Measurements from ENCODE around the gene PSAPL1.

The PSAPL1 gene

GRCh38 chr4:7390906-7391636 lies 43.7 kb downstream of the PSAPL1 start:
- DNase-seq (ENCODE audit: low spot score in 2 of 2): no peak
- peaks cover 5% of the 10 kb centered on the region for H3K4me1 Mint-ChIP-seq
- no peak overlapping the region for H3K27ac Mint-ChIP-seq
- H3K9me3 Mint-ChIP-seq: no peaks in the 10 kb centered on the region
- no peak for ATAC-seq
- no peaks in the 10 kb centered on the region for H3K36me3 Mint-ChIP-seq
- no peak overlapping the region for H3K4me3 Mint-ChIP-seq

DNA sequence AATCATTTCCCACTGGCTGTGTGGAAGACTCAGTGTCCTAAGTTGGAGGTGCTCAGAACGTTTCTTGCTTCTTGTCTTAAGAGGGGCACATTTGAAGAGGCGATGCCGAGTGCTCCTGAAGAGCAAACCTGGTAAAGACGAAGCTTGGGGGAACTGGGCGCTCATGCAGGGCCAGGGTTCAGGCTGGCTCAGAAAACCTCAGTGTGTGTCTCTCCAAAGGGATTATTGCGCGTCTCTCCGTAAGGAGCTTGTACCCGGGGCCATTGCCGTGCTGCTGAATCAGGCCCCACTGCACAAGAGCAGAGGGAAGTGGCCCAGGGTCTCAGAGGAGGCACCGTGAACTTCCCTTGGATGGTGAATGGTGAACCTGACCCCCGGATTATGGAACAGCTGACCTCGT lies 44.4 kb downstream of the PSAPL1 start:
- no peak for ATAC-seq
- Mint-ChIP-seq H3K4me1 (peaks cover 5% of the 10 kb centered on the region), H3K36me3 (no peaks in the 10 kb centered on the region)

GRCh38 chr4:7389719-7390118 lies 45.0 kb downstream of the PSAPL1 start:
- H3K4me1 Mint-ChIP-seq: peaks cover 5% of the 10 kb centered on the region
- no peaks in the 10 kb centered on the region for H3K9me3 Mint-ChIP-seq
- ATAC-seq: no peak
- H3K27ac Mint-ChIP-seq: peak overlapping the region; percentile 73
- H3K4me3 Mint-ChIP-seq: no peak overlapping the region
- no peaks in the 10 kb centered on the region for H3K36me3 Mint-ChIP-seq
- DNase-seq (ENCODE audit: low spot score in 2 of 2): no peak

More for the DNA sequence above, 44.4 kb downstream of the PSAPL1 start:
- no peak overlapping the region for H3K4me3 Mint-ChIP-seq
- no peak for DNase-seq (ENCODE audit: low spot score in 2 of 2)
- no peak overlapping the region for H3K27ac Mint-ChIP-seq
- no peaks in the 10 kb centered on the region for H3K9me3 Mint-ChIP-seq

DNA sequence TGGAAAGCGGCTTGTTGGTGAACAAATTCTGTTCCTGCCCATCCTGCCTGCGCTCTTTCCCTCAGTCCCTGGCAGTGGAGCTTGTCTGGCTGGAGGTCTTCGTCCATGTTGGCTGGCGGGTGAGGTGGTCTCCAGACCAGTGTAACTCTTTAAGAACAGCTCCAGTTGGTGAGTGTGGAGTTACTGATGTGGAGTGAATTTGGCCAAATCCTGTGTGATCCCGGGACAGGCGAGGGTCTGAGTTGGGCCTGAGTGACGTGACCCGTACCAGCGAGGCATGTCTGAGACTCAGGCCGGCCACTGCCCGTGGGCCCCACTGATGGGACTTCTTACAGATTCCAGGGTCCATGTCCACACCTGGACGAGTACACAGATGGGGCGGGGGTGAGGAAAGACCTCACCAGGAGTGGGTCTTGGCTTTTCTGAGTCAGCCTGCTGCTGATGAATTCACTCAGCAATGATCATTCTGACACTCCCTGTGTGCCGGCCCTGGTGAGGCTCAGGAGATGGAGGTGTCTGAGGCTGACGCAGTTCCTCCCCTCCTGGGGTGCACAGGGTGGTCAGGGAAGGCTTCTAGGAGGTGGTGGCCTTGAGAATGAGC lies 45.5 kb downstream of the PSAPL1 start:
- no peaks in the 10 kb centered on the region for H3K36me3 Mint-ChIP-seq
- H3K27ac Mint-ChIP-seq: peak overlapping the region; percentile 73
- no peaks in the 10 kb centered on the region for H3K9me3 Mint-ChIP-seq
- H3K4me1 Mint-ChIP-seq: peaks cover 5% of the 10 kb centered on the region
- no peak overlapping the region for H3K4me3 Mint-ChIP-seq
- ATAC-seq: no peak
- DNase-seq (ENCODE audit: low spot score in 2 of 2): no peak

- Mint-ChIP-seq H3K4me1 (peaks cover 5% of the 10 kb centered on the region), H3K36me3 (no peaks in the 10 kb centered on the region), H3K27ac (no peak overlapping the region), H3K4me3 (no peak overlapping the region), H3K9me3 (no peaks in the 10 kb centered on the region)
- no peak for DNase-seq (ENCODE audit: low spot score in 2 of 2)
- no peak for ATAC-seq
Observed at GRCh38 chr4:7388627-7389026, 46.1 kb downstream of the PSAPL1 start.

DNA sequence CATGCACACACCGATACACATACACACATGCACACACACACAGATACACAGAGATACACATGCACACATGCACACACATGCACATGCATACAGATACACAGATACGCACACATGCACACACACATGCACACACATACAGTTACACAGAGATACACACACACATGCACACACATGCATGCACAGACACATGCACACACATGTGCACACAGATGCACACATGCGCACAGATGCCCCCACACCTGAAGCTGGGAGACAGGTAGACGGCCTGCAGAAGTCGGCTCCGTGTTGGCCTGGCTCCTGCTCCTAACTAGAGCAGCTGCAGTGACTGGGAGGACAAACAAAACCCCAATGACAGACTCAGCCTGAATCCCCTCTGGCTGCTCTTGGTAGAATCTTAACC lies 46.8 kb downstream of the PSAPL1 start:
- Mint-ChIP-seq H3K36me3 (no peaks in the 10 kb centered on the region), H3K27ac (no peak overlapping the region), H3K4me1 (peaks cover 5% of the 10 kb centered on the region), H3K9me3 (no peaks in the 10 kb centered on the region), H3K4me3 (no peak overlapping the region)
- ATAC-seq (no peak), DNase-seq (ENCODE audit: low spot score in 2 of 2) (no peak)

- ATAC-seq: no peak
- H3K4me3 Mint-ChIP-seq: no peak overlapping the region
- H3K36me3 Mint-ChIP-seq: no peaks in the 10 kb centered on the region
- H3K9me3 Mint-ChIP-seq: no peaks in the 10 kb centered on the region
- no peak overlapping the region for H3K27ac Mint-ChIP-seq
- H3K4me1 Mint-ChIP-seq: peaks cover 5% of the 10 kb centered on the region
- DNase-seq (ENCODE audit: low spot score in 2 of 2): no peak
Observed at GRCh38 chr4:7384929-7385890, 49.5 kb downstream of the PSAPL1 start.

- peaks cover 5% of the 10 kb centered on the region for H3K4me1 Mint-ChIP-seq
- no peak overlapping the region for H3K27ac Mint-ChIP-seq
- DNase-seq (ENCODE audit: low spot score in 2 of 2) (no peak), ATAC-seq (no peak)
- no peaks in the 10 kb centered on the region for H3K36me3 Mint-ChIP-seq
- no peak overlapping the region for H3K4me3 Mint-ChIP-seq
- H3K9me3 Mint-ChIP-seq: no peaks in the 10 kb centered on the region
Observed at GRCh38 chr4:7384003-7384928, 50.5 kb downstream of the PSAPL1 start.

DNA sequence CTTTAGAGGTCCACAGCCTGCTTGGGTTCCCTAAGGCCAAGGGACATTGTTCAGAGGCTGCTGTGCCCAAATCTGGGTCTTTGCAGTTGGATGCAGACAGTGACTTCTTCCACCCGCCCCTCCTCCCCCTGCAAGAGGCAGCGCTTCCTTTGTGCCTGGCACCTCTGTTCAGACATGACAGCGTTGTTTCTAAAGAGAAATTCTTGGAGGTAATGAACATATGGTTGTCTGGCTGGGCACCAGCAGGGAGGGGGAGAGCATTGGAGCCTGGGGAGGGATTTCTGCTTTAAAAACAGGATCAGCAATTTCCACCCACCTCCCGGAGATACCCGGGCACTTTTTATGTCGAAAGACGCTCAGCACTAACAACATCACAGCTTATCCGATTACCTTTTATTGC lies 51.5 kb downstream of the PSAPL1 start:
- H3K36me3 Mint-ChIP-seq: no peaks in the 10 kb centered on the region
- DNase-seq (ENCODE audit: low spot score in 2 of 2) (no peak), ATAC-seq (no peak)
- no peak overlapping the region for H3K4me3 Mint-ChIP-seq
- no peaks in the 10 kb centered on the region for H3K9me3 Mint-ChIP-seq
- H3K27ac Mint-ChIP-seq: no peak overlapping the region
- H3K4me1 Mint-ChIP-seq: peaks cover 5% of the 10 kb centered on the region

DNA sequence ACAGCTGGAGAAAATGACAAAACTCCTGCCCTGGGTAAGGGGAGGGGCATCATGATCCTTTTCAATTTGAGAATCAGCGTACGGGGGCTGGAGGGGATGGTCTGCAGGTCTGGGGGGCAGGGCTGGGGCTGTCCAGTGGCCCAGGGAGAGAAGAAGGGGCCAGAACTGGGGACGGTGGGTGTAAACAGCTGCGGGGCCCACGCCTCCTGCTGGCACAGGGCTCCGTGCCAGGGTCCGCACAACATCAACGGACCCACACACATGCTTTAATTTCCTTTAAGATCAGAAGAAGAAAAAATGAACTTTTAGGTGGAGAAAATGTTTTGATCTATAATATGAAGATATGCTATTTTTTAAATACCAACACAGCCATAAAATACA lies 52.1 kb downstream of the PSAPL1 start:
- H3K36me3 Mint-ChIP-seq: no peaks in the 10 kb centered on the region
- DNase-seq (ENCODE audit: low spot score in 2 of 2) (no peak), ATAC-seq (no peak)
- no peak overlapping the region for H3K4me3 Mint-ChIP-seq
- peaks cover 2% of the 10 kb centered on the region for H3K4me1 Mint-ChIP-seq
- no peaks in the 10 kb centered on the region for H3K9me3 Mint-ChIP-seq
- H3K27ac Mint-ChIP-seq: no peak overlapping the region

GRCh38 chr4:7381890-7382633 lies 52.7 kb downstream of the PSAPL1 start:
- Mint-ChIP-seq H3K36me3 (no peaks in the 10 kb centered on the region), H3K4me3 (no peak overlapping the region), H3K4me1 (no peaks in the 10 kb centered on the region), H3K27ac (no peak overlapping the region), H3K9me3 (no peaks in the 10 kb centered on the region)
- DNase-seq (ENCODE audit: low spot score in 2 of 2): no peak
- ATAC-seq: no peak

DNA sequence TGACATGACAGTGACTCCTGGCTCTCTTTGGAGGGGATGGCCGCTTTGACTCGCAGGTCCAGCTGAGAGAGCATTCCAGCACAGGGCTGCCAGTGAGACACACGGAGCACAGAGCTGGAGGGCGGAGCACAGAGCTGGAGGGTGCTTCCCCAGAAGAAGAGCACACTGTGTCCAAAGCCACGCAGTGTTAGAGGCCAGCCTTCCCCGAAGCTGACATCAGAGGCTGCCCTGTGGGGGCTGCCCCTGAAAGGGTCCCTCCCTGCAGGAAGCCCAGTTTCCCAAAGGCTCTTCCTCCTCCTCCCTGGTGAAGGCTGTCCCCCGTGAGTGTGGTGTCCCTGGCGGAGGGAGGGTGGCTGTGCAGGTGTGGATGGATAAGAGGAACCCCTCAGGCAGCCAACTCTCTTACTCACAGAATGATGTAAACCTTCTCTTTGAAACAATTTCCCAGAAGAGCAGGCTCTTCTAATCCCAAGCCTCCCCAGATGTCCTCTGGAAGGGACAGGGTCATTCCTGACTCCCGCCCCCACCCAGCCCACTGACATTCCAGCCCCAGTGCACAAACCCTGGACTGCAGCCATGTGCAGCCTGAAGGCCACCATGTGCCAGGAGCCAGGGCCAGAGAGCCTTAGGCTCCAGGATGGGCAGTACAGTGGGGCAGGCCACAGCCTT lies 53.4 kb downstream of the PSAPL1 start:
- Mint-ChIP-seq H3K4me3 (no peak overlapping the region), H3K27ac (no peak overlapping the region), H3K36me3 (no peaks in the 10 kb centered on the region), H3K4me1 (no peaks in the 10 kb centered on the region), H3K9me3 (no peaks in the 10 kb centered on the region)
- no peak for ATAC-seq
- no peak for DNase-seq (ENCODE audit: low spot score in 2 of 2)
